GM19351 (cell line): ENCODE measurements around the gene FAM76A.

Experiments used
- ATAC-seq: cut with Tn5 transposase; IDR thresholded peaks from one replicate; pipeline ENCODE4 v1.9.1; 2021; ENCODE audit warnings: mild to moderate bottlenecking, moderate library complexity; ENCODE audit not compliant: unreplicated experiment

The FAM76A gene

DNA sequence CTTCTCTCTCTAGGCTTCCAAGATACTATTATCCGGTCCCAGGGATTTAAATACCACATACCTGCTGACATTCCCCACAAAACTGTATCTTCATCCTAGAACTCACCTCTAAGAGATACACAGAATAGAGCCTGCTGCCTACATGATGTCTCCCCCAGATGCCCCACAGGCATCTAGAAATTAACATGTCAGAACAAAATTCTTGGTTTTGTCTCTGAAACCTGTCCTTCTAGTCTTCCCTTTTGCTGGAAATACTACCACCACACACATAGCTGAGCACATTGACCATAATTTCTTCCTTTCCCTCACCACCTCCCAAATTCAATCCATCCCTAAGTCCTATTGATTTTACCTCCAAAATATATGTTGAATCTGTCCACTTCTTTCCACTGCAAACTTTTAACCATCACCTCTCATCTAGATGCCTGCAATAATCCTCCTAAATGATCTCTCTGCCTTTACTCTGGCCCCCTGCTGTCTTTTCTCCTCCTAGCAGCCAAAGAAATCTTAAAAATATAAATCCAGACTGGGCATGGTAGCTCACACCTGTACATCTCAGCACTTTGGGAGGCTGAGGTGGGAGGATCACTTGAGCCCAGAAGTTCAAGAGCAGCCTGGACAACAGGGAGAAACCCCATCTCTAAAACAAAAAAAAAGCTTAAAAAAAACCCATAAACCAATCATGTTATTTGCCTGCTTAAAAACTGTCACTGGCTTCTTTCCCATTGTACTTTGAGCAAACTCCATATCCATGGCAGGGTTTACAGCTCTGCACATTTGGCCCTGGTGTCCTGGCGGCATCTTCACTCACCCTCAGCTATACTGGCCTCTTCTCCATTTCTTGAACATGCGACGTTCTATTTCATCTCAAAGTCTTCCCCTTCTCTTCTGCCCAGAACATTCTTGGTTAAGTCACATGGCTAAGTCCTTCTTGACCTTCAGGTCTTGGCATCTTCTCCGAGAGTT is 6.2 kb upstream of the FAM76A start:
- ATAC-seq = no peak

DNA sequence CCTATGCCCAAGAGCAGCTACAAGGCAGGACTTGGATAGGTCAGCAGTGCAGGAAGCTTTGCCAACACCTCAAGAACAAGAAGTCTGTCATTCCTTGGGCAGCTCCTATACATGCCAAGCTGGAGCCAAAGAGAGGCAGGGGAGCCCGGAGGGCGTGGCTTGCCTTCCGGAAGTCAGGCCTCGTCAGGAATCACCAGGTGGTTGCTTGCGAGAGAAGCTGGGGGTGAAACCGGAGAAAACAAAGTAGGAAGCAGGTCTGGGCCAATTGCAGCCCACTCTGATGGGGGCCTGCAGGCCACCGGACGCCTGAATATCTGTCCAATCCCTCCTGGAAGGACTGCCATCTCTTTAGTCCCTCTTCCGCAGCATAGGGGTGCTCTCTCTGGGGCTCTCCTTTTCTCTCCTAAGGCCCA is 794 bp upstream of the FAM76A start:
- no peak for ATAC-seq

DNA sequence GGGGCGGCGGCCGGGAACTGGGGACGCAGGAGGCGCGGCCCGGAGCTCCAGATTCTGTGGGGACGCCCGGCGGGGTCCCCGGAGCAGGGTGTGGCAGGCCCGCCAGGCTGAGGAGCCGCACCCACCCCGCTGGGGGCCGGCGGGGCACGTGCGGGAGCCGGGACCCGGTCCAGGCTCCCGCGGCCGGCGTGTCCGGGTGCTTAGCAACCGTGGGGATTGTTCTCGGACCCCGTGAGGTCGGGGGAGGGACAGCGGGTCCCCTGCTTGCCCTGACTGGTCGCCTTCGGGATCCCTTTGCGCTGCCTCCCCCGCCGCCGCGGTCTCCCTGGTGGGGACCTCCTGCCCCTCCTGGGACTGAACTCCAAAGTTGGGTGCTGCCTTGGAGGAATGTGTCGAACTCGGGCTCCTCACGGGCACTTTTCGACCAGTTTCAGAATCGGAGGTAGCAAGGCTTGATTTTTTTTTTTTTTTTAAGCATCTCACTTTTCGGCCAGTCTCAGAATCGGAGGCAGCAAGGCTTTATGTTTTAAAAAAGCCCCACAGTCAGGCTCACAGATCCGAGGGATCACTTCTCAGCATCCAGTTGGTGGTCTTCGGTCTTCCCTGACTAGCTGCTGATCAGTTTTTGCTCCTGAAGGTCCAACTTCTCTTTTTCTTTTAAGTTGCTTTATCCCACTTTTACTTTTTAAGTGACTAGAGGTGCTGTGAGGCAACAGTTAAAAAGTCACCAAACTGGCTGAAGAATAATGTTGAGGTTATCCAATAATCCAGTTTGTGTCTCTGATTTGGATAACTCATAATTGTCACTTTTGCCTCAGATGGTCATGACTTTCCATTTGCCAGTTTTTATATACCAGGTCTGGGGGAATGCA is 648 bp downstream of the FAM76A start:
- ATAC-seq = peak; percentile 36

GRCh38 chr1:27727126-27727525 is 1.4 kb downstream of the FAM76A start:
- ATAC-seq = no peak

DNA sequence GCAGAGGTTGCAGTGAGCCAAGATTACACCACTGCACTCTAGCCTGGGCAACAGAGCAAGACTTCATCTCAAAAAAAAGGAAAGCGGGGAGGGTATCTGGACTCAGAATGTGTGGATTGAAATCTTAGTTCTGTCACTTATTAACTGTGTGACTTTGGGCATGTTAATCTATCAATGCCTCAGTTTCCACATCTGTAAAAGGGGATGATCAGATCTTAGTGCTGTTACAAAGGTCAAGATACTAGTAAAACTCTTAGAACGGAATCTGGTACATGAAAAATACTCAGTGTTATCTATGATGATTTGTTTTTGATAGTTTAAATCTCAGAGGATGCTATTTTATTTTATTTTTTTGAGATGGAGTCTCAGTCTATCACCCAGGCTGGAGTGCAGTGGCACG is 10.5 kb downstream of the FAM76A start:
- ATAC-seq = no peak

GRCh38 chr1:27741121-27741520 is 15.4 kb downstream of the FAM76A start:
- ATAC-seq = no peak

DNA sequence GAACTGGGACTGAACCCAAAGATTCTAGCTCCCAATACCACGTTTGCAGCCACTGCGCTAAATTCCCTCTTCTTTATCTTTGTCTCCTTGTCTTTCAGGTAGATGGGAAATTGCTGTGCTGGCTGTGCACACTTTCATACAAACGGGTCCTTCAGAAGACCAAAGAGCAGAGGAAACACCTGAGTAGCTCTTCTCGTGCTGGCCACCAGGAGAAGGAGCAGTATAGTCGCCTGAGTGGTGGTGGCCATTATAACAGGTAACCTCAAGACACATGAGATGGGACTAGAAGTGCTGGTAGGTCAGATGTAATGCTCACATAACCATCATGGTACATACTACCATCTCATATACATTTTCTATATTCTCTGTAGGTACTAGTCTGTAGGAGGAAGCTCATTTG is 18.8 kb downstream of the FAM76A start:
- ATAC-seq = no peak

DNA sequence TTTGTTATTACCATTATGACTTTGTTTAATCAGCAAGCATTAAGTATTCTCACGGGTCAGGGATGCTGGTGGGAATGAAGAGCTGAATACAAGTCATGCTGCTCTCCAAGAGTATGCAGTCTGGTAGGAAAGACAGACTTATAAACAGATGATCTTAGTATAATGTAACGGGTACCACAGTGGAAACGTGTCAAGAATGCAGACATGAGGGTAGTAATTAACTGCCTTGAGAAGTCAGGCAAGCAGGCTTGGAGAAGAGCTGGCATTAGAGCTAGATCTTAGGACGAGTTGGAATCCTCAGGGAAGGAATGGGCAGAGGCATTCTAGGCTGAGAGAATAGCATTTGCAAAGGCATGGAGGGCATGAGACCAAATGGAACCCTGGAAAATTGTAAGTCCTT is 19.7 kb downstream of the FAM76A start:
- no peak for ATAC-seq

- ATAC-seq = no peak
These were observed 26.6 kb downstream of the FAM76A start for GRCh38 chr1:27752360-27752759.

DNA sequence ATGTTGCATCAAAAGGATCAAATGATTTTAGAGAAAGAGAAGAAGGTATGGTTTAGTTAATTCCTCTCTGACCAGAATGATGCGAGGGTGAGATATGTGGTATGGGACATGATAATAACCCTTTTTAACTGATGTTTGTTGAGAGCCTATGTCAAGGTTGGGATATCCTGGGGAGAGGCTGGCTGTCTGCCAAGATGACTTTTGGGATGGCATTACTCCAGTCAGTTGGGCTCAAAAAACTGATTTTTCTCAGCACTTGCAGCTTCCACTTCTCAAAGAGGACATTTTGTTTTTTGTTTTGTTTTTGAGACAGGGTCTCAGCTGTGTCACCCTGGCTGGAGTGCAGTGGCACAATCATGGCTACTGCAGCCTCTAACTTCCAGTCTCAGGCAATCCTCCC is 29.5 kb downstream of the FAM76A start:
- ATAC-seq = no peak

DNA sequence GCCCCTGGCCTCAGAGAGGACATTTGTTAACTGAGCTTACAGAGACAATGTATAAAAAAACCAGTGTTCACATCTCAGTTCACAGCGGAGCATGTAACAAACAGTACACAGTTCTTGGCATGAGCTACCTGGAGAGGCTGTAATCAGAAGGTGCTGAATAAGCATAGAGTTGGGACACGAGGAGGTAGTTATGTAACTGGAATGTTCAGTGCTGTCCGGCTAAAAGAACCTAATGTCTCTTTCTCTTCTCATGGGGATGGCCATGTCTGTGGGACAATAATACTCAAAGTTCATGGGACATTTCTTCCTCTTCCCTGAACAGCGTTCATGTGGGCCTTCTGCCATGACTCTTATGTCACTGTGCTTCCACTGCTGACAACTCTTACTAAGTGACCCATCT is 30.1 kb downstream of the FAM76A start:
- no peak for ATAC-seq

DNA sequence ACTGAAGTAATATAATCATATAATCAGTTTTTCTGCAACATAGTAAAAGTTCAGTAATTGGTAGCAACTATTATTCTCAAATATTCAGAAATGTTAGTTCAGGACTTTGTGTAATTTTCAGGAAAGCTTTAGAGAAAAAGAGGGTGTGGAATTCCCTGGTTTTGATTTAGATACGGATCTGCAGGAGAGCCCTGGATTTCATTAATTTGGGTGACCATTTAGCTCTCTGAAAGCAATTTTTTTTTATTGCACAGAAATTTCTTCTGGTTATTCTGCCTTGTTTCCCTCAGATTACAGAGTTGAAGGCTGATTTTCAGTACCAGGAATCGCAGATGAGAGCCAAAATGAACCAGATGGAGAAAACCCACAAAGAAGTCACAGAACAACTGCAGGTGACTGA is 33.5 kb downstream of the FAM76A start:
- no peak for ATAC-seq

- no peak for ATAC-seq
These were observed 34.7 kb downstream of the FAM76A start for GRCh38 chr1:27760426-27760825.

DNA sequence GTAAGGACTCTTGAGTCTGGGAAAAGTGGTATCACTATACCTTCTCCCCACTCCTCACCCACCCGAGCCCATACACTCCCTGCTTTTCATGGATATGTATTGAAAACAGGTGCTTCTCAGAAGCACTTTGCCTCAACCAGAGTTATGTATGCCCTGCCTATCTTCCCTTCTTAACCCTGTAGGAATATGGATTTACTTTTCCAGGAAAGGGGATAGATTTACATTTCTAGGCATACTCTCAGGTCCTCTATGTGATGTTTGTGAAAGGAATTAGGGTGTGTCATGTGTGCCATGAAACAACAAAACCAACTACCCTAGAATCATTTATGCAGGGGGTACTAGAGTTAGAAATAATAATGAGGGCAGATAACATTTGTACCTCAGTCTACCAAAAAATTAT is 36.3 kb downstream of the FAM76A start:
- ATAC-seq = no peak

GRCh38 chr1:27763358-27763757 is 37.6 kb downstream of the FAM76A start:
- no peak for ATAC-seq

- no peak for ATAC-seq
These were observed 44.6 kb downstream of the FAM76A start for GRCh38 chr1:27770293-27770830.

DNA sequence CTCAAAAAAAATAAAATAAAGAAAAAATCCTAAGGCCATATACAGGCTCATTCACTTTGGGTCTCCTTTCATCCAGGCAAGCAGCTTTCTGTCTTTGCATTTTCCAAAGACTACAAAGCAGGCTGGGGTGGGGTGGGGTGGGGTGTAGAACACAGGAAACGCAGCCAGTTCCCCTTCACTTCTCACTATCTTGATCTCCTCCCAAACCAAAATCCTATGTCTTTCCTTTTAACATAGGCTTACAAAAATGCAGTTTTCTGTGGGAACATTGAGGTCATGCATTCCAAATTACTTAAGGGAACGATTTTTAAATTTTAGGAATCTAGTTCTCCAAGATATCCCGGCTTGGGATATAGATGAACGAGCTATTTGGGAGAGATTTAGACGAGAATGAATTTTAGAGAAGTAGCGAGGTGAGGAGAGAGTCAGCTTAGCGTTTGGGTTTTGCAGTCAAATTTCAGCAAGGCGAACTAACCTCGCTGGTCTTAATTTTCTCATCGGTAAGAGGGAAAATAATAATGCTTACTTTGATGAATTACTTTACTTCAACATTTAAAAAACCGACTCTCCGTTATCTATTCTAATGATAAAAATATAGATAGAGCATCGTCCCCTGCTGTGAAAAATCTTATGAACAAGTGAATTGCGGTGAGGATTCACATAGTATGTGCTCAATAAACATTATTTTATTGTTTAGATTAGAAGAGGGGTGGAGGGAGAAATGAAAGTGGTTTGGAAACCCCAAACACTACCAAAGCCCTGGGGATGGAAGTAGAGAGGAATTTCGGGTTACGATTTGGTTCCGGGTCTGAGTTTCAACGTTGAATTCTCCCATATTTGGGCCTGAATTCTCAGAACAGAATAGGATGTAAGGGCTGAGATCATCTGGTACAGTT is 46.5 kb downstream of the FAM76A start:
- no peak for ATAC-seq

GRCh38 chr1:27772932-27773825 is 47.4 kb downstream of the FAM76A start, which contains the start of gene STX12:
STX12 (plus strand) TSS chr1:27773219; CDS start chr1:27773308, 89 bp downstream.
- peak; percentile 93 for ATAC-seq

- no peak for ATAC-seq
These were observed 48.2 kb downstream of the FAM76A start for GRCh38 chr1:27773826-27774445.
